ENCODE data around the gene MYO6.

MYO6 gene

DNA sequence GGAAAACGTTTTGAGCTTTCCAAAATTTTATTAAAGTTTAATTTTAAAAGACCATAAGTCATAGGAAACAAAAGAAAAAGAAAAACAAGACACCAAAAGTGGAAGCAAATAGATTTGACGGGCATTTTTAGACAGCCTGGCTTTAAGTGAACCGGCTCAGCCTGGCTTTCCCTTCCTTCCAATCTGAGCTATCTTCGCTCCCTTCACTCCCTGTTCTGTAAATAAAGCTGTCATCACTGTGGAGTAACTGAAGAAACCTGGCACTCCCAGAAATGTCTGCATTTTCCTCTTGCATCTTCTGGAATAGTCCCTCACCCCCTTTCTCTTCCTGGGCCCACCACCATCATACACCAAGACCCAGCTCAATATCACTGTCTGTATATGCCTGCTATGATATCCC lies 191.5 kb downstream of the MYO6 start:
- DNase-seq (ENCODE audit: low read depth in 1 of 2, low spot score in 1 of 2), result no peak

DNA sequence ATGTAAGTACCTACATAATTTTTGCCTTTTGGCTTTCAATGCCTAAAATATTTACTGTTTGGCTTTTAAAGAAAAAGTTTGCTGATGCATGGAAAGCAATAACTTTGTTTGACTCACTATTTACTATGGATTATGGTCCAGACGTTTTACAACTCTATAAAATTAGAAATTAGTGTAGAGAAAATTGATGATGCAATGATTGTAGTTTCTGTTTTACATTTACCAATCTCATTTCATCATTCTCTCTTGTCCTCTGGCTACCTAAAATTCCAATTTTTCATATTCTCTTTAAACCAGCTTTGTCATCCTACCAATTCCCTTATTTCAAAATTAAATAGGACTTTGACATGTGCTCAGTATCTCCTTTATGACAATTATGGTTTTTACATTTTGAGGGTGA lies 192.5 kb downstream of the MYO6 start:
- no peak for DNase-seq (ENCODE audit: low read depth in 1 of 2, low spot score in 1 of 2)

DNA sequence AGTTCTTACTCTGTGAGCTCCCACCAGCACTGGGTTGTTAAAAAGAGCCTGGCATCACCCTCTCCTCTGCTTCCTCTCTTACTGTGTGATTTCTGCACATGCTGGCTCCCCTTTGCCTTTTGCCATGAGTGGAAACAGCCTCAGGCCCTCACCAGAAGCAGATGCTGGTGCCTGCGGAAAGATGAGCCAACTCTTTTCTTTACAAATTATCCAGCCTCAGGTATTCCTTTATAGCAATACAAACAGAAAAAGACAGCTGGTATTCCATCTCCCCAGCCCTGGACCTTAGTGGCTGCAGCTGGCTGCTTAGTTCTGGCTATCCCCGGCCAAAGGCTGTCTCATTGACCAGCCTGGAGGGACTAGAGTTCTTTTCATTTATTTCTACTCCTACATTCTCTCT lies 194.3 kb downstream of the MYO6 start:
- no peak for DNase-seq (ENCODE audit: low read depth in 1 of 2, low spot score in 1 of 2)

DNA sequence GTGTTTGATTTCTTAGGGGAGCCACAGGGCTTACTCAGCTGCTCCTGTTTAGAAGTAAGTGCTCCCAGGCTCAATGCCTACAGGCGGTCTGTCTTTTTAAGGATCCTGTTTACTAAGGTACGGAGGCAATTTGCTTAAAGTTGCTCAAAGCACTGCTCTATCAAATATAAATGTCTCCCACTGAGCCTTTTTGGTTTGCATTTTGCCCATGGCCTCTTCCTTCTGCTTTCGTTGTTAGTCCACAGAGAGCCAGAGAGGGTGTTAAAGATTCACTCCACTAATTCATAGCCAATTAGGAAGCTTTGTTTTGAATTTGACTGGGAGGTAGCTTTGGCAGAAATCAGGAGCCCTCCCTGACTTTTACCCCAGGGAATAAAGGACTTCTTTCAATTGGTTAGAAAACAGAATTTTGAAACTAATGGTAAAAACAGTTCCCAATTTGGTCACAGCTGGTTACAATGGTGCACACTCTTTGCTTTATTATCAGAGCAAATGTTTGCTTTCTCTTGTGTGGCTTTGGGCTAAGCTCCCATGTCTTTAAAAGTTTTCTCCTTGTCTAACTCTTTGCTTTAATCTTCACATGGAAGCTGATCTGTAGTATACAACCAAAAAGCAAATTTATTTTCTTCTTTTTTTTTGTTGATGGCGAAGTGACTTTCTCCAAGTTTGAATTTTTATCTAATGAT lies 197.2 kb downstream of the MYO6 start:
- DNase-seq (ENCODE audit: low read depth in 1 of 2, low spot score in 1 of 2), result no peak

DNA sequence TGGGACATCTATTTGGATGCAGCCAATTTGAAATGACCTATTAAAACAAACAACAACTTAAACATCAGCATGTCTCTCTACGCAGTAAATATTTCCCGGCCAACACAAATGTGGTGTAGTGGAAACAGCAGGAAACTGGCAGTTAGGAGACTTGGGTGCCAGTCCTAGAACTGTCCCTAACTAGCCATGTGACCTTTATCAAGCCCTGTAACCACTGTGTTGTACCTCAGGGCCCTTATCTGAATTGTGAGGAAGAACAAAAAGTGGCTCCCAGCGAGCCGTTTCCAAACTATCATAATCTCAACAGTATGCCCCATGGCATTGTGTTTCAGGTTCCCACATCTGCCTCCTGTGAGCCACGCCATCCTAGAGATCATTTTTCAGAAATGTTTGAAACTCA lies 198.9 kb downstream of the MYO6 start:
- no peak for DNase-seq (ENCODE audit: low read depth in 1 of 2, low spot score in 1 of 2)

DNA sequence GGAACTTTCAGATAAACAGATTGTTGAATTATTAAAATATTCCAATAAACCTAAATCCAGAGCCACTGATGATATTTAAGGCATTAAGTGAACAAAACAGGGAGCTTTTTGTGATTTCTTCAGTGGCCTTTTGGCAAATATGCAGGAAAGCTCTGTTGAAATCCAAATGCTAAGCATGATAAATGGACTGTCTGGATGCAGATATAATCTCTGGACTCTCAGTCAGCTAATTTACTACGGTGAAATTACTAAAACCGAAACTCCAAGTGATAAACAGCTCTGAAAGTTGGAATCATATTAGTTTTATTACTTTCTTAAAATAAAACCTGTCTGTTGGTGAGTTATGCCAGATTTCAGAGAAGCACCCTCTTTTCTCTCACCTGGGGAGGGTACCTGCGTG lies 203.1 kb downstream of the MYO6 start:
- no peak for DNase-seq (ENCODE audit: low read depth in 1 of 2, low spot score in 1 of 2)

DNA sequence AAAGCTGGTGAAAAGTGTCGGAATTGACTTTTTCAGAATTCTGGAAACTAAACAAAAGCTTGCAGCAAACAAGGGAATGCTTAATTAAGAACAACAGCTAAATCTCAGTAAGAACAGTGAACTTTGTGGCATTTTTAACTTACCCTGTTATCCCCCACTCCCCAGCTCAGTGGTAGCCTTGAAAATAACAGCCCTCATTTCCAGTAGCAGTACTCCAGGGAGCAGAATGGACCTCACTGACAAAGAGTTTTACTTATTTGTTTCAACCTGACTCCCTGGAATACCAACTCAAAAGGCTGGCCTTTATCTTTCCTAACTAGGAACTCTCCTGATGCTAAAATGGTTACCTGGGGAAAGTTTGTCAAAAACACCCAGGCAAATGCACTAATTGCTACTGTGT lies 214.5 kb downstream of the MYO6 start:
- no peak for DNase-seq (ENCODE audit: low read depth in 1 of 2, low spot score in 1 of 2)

DNA sequence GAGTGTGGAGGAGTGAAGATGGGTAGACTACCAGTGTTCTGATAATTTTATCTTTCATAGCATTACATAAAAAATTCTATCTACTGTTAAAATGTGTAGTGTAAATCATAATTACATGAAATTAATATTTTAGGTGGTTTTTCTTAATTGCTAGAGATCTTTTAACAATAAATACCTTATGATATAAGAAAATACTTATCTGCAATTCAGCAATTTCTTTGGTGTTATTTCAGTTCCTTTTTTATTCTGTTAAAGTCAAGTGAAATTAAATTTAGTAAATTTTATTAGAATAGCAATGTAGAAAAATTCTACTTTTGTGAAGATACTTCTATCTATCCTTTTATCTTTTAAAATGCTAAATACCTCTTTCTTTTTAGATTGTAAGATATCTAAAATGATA lies 219.1 kb downstream of the MYO6 start:
- no peak for DNase-seq (ENCODE audit: low read depth in 1 of 2, low spot score in 1 of 2)

Data from activated T-helper 1 cell treated with anti-CD3 and anti-CD28 coated beads, Interleukin-2, amount 50 U/mL, for 16 hours (primary cell).